H9 (cell line): Measurements from ENCODE around the gene FHOD1. TPM values are rescaled to one million over a fixed set of nuclear protein-coding genes. Genes with fewer than 3 reads are reported as not detected.

Source experiments
- DNase-seq: peaks from one replicate; pipeline ENCODE4 v3.0.0-alpha.2; 2017
- H2AFZ ChIP-seq: one replicate; pipeline ENCODE4 v1.6.1; 2013; ENCODE audit warnings: mild to moderate bottlenecking, low read length, control low read depth, moderate library complexity
- H2AK5ac ChIP-seq: 2 replicates; pipeline ENCODE4 v1.6.1; 2013; ENCODE audit warnings: low read length, control low read depth, mixed read lengths; ENCODE audit not compliant: insufficient read length
- H2BK120ac ChIP-seq: one replicate; pipeline ENCODE4 v1.6.1; 2013; ENCODE audit warnings: low read depth, mild to moderate bottlenecking, low read length, control low read depth, inconsistent platforms; ENCODE audit not compliant: poor library complexity, severe bottlenecking
- H2BK12ac ChIP-seq: 2 replicates; pipeline ENCODE4 v1.6.1; 2013; ENCODE audit warnings: low read length, control low read depth, mixed read lengths, low read depth; ENCODE audit not compliant: insufficient read length
- H2BK15ac ChIP-seq: 2 replicates; pipeline ENCODE4 v1.6.1; 2013; ENCODE audit warnings: low read depth, low read length, control low read depth
- H2BK20ac ChIP-seq: one replicate; pipeline ENCODE4 v1.6.1; 2013; ENCODE audit warnings: low read depth, mild to moderate bottlenecking, low read length, control low read depth, inconsistent platforms; ENCODE audit not compliant: poor library complexity, severe bottlenecking
- H2BK5ac ChIP-seq: 2 replicates; pipeline ENCODE4 v1.6.1; 2013; ENCODE audit warnings: low read length, control low read depth, mixed read lengths; ENCODE audit not compliant: insufficient read length
- H3K14ac ChIP-seq: 2 replicates; pipeline ENCODE4 v1.6.1; 2013; ENCODE audit warnings: low read length, control low read depth; ENCODE audit not compliant: insufficient read depth
- H3K18ac ChIP-seq: 2 replicates; pipeline ENCODE4 v1.6.1; 2013; ENCODE audit warnings: low read depth, mild to moderate bottlenecking, mixed read lengths, low read length, control low read depth; ENCODE audit not compliant: insufficient read length
- H3K23ac ChIP-seq: 2 replicates; pipeline ENCODE4 v1.6.1; 2013; ENCODE audit warnings: low read length, control low read depth, mixed read lengths, low read depth; ENCODE audit not compliant: insufficient read length
- H3K23me2 ChIP-seq: 2 replicates; pipeline ENCODE4 v1.6.1; 2013; ENCODE audit warnings: low read depth, mild to moderate bottlenecking, mixed read lengths, low read length, control low read depth; ENCODE audit not compliant: insufficient read length, poor library complexity, severe bottlenecking
- H3K27ac ChIP-seq: 2 replicates; pipeline ENCODE4 v1.5.1; 2013; ENCODE audit warnings: low read length, control low read depth, mixed read lengths, low read depth; ENCODE audit not compliant: insufficient read length
- H3K27me3 ChIP-seq: 2 replicates; pipeline ENCODE4 v1.6.1; 2013; ENCODE audit warnings: low read length, control low read depth, inconsistent platforms; ENCODE audit not compliant: insufficient read depth
- H3K4ac ChIP-seq: 2 replicates; pipeline ENCODE4 v1.6.1; 2013; ENCODE audit warnings: low read depth, mild to moderate bottlenecking, control low read depth, inconsistent platforms, low read length, moderate library complexity
- H3K4me1 ChIP-seq: 2 replicates; pipeline ENCODE4 v1.6.1; 2013; ENCODE audit warnings: low read length, control low read depth, inconsistent platforms; ENCODE audit not compliant: insufficient read depth
- H3K4me2 ChIP-seq: 2 replicates; pipeline ENCODE4 v1.6.1; 2013; ENCODE audit warnings: low read length, control low read depth, mixed read lengths; ENCODE audit not compliant: insufficient read length, insufficient read depth
- H3K56ac ChIP-seq: 2 replicates; pipeline ENCODE4 v1.6.1; 2013; ENCODE audit warnings: low read depth, mild to moderate bottlenecking, mixed read lengths, low read length, control low read depth; ENCODE audit not compliant: insufficient read length
- H3K79me1 ChIP-seq: 2 replicates; pipeline ENCODE4 v1.6.1; 2013; ENCODE audit warnings: low read depth, mild to moderate bottlenecking, moderate library complexity, low read length, control low read depth, inconsistent platforms; ENCODE audit not compliant: insufficient read depth, poor library complexity, severe bottlenecking
- H3K79me2 ChIP-seq: 2 replicates; pipeline ENCODE4 v1.6.1; 2013; ENCODE audit warnings: low read length, control low read depth, inconsistent platforms; ENCODE audit not compliant: insufficient read depth
- H3K9ac ChIP-seq: 2 replicates; pipeline ENCODE4 v1.6.1; 2013; ENCODE audit warnings: low read length, control low read depth, mixed read lengths; ENCODE audit not compliant: insufficient read length; ENCODE audit errors: extremely low read depth
- H3K9me3 ChIP-seq: one replicate; pipeline ENCODE4 v1.6.1; 2013; ENCODE audit warnings: low read depth, low read length, inconsistent platforms; ENCODE audit not compliant: control insufficient read depth
- H3T11ph ChIP-seq: one replicate; pipeline ENCODE4 v1.6.1; 2013; ENCODE audit warnings: mild to moderate bottlenecking, low read length, control low read depth, inconsistent platforms
- H4K20me1 ChIP-seq: one replicate; pipeline ENCODE4 v1.6.1; 2013; ENCODE audit not compliant: control insufficient read depth, insufficient read length, insufficient read depth
- H4K5ac ChIP-seq: 2 replicates; pipeline ENCODE4 v1.6.1; 2013; ENCODE audit warnings: low read depth, mild to moderate bottlenecking, mixed read lengths, low read length, control low read depth; ENCODE audit not compliant: insufficient read length
- H4K8ac ChIP-seq: replicated peaks from 2 replicates; pipeline ENCODE4 v1.6.1; 2013; ENCODE audit warnings: low read length, control low read depth, mixed read lengths, low read depth; ENCODE audit not compliant: insufficient read length
- H4K91ac ChIP-seq: 2 replicates; pipeline ENCODE4 v1.6.1; 2013; ENCODE audit warnings: low read depth, mild to moderate bottlenecking, moderate library complexity, mixed read lengths, low read length, control low read depth; ENCODE audit not compliant: insufficient read length
- H3K27ac Mint-ChIP-seq, 3 experiments: 2 replicates in 2 of 3; 3 replicates in 1 of 3; pipeline ENCODE4 v1.8.0; 2020 to 2021; ENCODE audit warnings: mixed read lengths in 3 of 3, mild to moderate bottlenecking in 1 of 3, moderate library complexity in 1 of 3
- H3K27me3 Mint-ChIP-seq: 2 replicates; pipeline ENCODE4 v1.8.0; 2021; ENCODE audit warnings: low read depth, mild to moderate bottlenecking, moderate library complexity, mixed read lengths
- H3K36me3 Mint-ChIP-seq, 3 experiments: 2 replicates in 2 of 3; 3 replicates in 1 of 3; pipeline ENCODE4 v1.8.0; 2020 to 2021; ENCODE audit warnings: low read depth in 3 of 3, mixed read lengths in 3 of 3; ENCODE audit not compliant: insufficient read depth in 1 of 3
- H3K4me1 Mint-ChIP-seq, 2 experiments: 2 replicates each; pipeline ENCODE4 v1.8.0; 2020; ENCODE audit warnings: mixed read lengths in 2 of 2
- H3K4me3 Mint-ChIP-seq, 2 experiments: 2 replicates in 1 of 2; 3 replicates in 1 of 2; pipeline ENCODE4 v1.8.0; 2020 to 2021; ENCODE audit warnings: mild to moderate bottlenecking in 2 of 2, mixed read lengths in 2 of 2, moderate library complexity in 1 of 2
- H3K9me3 Mint-ChIP-seq, 2 experiments: 2 replicates in 1 of 2; 3 replicates in 1 of 2; pipeline ENCODE4 v1.8.0; 2020; ENCODE audit warnings: mild to moderate bottlenecking in 2 of 2, mixed read lengths in 2 of 2, moderate library complexity in 1 of 2
- total RNA-seq: library from RNA; stranded (reverse); gene quantifications from 2 replicates; pipeline ENCODE4 v1.2.1, GENCODE V29; 2021
- TF ChIP-seq, protein P1 (sequence below): fragments of 200-600 bp; sonication (generic); conservative IDR thresholded peaks from 3 replicates; pipeline ENCODE4 v1.8.0; 2021; ENCODE audit warnings: antibody characterized with exemption, mild to moderate bottlenecking

Gene FHOD1
- total RNA-seq, 1 experiment from 2014 or later: 67.0 TPM

GRCh38 chr16:67193536-67193935 is 53.7 kb downstream of the FHOD1 start:
- TF ChIP-seq, protein P1, sequence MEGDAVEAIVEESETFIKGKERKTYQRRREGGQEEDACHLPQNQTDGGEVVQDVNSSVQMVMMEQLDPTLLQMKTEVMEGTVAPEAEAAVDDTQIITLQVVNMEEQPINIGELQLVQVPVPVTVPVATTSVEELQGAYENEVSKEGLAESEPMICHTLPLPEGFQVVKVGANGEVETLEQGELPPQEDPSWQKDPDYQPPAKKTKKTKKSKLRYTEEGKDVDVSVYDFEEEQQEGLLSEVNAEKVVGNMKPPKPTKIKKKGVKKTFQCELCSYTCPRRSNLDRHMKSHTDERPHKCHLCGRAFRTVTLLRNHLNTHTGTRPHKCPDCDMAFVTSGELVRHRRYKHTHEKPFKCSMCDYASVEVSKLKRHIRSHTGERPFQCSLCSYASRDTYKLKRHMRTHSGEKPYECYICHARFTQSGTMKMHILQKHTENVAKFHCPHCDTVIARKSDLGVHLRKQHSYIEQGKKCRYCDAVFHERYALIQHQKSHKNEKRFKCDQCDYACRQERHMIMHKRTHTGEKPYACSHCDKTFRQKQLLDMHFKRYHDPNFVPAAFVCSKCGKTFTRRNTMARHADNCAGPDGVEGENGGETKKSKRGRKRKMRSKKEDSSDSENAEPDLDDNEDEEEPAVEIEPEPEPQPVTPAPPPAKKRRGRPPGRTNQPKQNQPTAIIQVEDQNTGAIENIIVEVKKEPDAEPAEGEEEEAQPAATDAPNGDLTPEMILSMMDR: no peak
- Histone ChIP-seq H3K14ac (no peak overlapping the region), H2BK120ac (no peak overlapping the region), H3K4me1 (no peaks in the 10 kb centered on the region), H3T11ph (no peak overlapping the region), H3K9ac (no peak overlapping the region), H2AK5ac (no peak overlapping the region), H2BK15ac (no peak overlapping the region), H3K79me2 (peaks cover 13% of the 10 kb centered on the region; the same call in 1 of the 2 replicates), H3K23ac (no peak overlapping the region), H3K9me3 (no peaks in the 10 kb centered on the region), H3K27ac (no peak overlapping the region), H2BK12ac (no peak overlapping the region), H3K56ac (no peak overlapping the region), H3K79me1 (peaks cover 13% of the 10 kb centered on the region), H3K4ac (no peak overlapping the region), H3K18ac (no peak overlapping the region), H3K4me2 (peak overlapping the region; percentile 89), H2AFZ (no peak overlapping the region), H3K23me2 (peaks cover 8% of the 10 kb centered on the region), H2BK5ac (no peak overlapping the region), H2BK20ac (no peak overlapping the region), H3K27me3 (no peaks in the 10 kb centered on the region; the same call in 1 of the 2 replicates), H4K91ac (no peak overlapping the region), H4K20me1 (no peaks in the 10 kb centered on the region), H4K8ac (no peak overlapping the region), H4K5ac (no peak overlapping the region)
- Mint-ChIP-seq H3K9me3 (no peaks in the 10 kb centered on the region; a peak in 1 of 5 replicates), H3K27ac (no peak overlapping the region; a peak in 1 of 7 replicates), H3K4me3 (peak overlapping the region; percentile 86 to 93), H3K27me3 (0 out of 2 replicates have a peak, but pooled peaks cover 2% of the 10 kb centered on the region), H3K4me1 (peaks cover 23 to 34% of the 10 kb centered on the region in 2 experiments), H3K36me3 (peaks cover 40 to 59% (median 54%) of the 10 kb centered on the region in 3 experiments)
- no peak for DNase-seq
